Measurements from ENCODE around the gene MAP7D3. TPM values are rescaled to one million over a fixed set of nuclear protein-coding genes. Genes with fewer than 3 reads are reported as not detected.

MAP7D3 gene
- total and polyA plus RNA-seq, 7 donors: 4.6 to 14.8 (median 8.0) TPM

- peak overlapping the region; percentile 95 for H3K27ac ChIP-seq
- no peak for TF ChIP-seq CTCF (IDR thresholded peaks at IDR 0.05)
- no peaks in the 10 kb centered on the region for H3K9me3 ChIP-seq
- ATAC-seq: no peak
- H3K36me3 ChIP-seq (ENCODE audit: insufficient read depth in 1 of 2, low read depth in 1 of 2): peaks cover 2 to 64% of the 10 kb centered on the region in 2 donors
- intact Hi-C loops (cut with DNase I): no loop called here
- H3K4me3 ChIP-seq: peak overlapping the region; percentile 74
- DNase-seq: no peak
- H3K27me3 ChIP-seq (ENCODE audit: insufficient read depth in 3 of 3, low read length in 2 of 3): no peaks in the 10 kb centered on the region
- peaks cover 12% of the 10 kb centered on the region for H3K4me1 ChIP-seq
These were observed 47.8 kb downstream of the MAP7D3 start for GRCh38 chrX:136203438-136203837.

DNA sequence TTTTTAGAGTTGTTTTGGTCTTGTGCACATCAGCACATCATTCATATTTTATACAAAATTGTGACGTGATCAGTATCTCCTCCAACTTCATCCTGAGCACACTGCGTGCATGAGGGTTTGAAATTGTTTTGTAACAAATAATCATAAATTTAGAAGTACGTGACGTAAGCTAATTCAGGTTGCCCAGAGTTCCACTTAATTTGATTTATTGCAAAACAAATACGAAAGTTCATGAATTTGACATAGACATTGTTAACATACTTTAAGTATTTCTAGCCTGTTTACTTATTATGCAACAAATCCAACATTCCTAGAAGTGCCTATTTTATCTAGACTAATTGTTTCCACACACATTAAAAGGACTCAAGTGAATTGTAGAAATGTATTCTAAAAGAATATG, 48.3 kb downstream of the MAP7D3 start:
- H3K4me3 ChIP-seq: peak overlapping the region; percentile 74
- H3K36me3 ChIP-seq (ENCODE audit: insufficient read depth in 1 of 2, low read depth in 1 of 2): peaks cover under 1 to 64% of the 10 kb centered on the region in 2 donors
- peak overlapping the region; percentile 95 for H3K27ac ChIP-seq
- no peak for DNase-seq
- ATAC-seq: no peak
- no peaks in the 10 kb centered on the region for H3K27me3 ChIP-seq (ENCODE audit: insufficient read depth in 3 of 3, low read length in 2 of 3)
- H3K4me1 ChIP-seq: peaks cover 12% of the 10 kb centered on the region
- WGBS, 3 donors: 17 to 32% (median 31%) methylated on average over 5 of the region's 5 CpGs
- intact Hi-C loops (cut with DNase I): no loop called here
- TF ChIP-seq CTCF (IDR thresholded peaks at IDR 0.05): no peak
- H3K9me3 ChIP-seq: no peaks in the 10 kb centered on the region

DNA sequence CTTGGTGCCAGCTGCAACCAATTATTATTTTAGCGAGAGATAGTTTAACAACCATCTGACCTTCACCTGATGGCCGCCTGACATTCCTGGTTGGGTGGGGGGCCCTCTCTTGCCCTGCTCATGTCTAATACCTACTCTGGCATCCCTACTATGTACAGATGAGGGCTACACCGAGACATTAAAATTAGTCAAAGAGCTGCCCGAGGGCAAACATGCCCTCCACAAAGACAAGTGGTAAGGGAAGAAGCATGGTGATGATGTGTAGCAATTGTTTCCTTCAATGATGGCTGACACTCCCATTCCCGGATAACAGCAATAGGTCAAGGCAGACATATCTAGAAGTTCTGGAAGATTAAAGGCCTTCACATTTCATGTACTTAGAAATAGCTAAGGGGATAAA, 49.6 kb downstream of the MAP7D3 start:
- intact Hi-C loops (cut with DNase I): no loop called here
- peaks cover 12% of the 10 kb centered on the region for H3K4me1 ChIP-seq
- WGBS, 3 donors: 35 to 41% (median 38%) methylated on average over 5 of the region's 5 CpGs

DNA sequence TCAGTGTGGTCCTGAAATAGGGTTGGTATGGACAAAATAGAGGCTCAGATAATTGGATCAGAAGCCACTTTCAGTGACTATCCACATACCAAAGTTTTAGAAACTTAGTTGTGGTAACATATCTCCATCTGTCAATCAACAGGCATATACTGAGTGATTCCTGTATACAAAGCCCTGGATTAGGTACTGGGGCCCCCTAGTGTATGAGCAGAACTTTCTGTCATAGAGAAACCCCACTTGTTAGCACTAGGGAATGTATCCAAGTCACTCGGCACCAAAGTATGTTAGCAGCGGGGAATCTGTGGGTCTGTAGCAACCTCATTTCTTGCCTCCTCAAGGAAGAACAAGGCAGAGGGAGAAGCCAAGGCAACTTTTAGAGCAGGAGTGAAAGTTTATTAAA, 50.7 kb downstream of the MAP7D3 start:
- peak overlapping the region; percentile 74 for H3K4me3 ChIP-seq
- peaks cover 10% of the 10 kb centered on the region for H3K4me1 ChIP-seq
- no peaks in the 10 kb centered on the region for H3K9me3 ChIP-seq
- peak overlapping the region; percentile 95 for H3K27ac ChIP-seq
- peaks cover 0 to 46% of the 10 kb centered on the region in 2 donors for H3K36me3 ChIP-seq (ENCODE audit: insufficient read depth in 1 of 2, low read depth in 1 of 2)
- peak; percentile 33 for TF ChIP-seq CTCF (IDR thresholded peaks at IDR 0.05)
- ATAC-seq (peak; percentile 27 to 41 (median 34)), DNase-seq (no peak)
- no peaks in the 10 kb centered on the region for H3K27me3 ChIP-seq (ENCODE audit: insufficient read depth in 3 of 3, low read length in 2 of 3)
- 11 to 31% (median 12%) methylated on average over 2 of the region's 2 CpGs for WGBS, 3 donors
- intact Hi-C loops (cut with DNase I): no loop called here

More for the DNA sequence above, 49.6 kb downstream of the MAP7D3 start:
- DNase-seq (no peak), ATAC-seq (peak in 1 of 4 donors; percentile 4)
- Histone ChIP-seq H3K27ac (peak overlapping the region; percentile 95), H3K36me3 (ENCODE audit: insufficient read depth in 1 of 2, low read depth in 1 of 2) (peaks cover 0 to 58% of the 10 kb centered on the region in 2 donors), H3K9me3 (no peaks in the 10 kb centered on the region), H3K27me3 (ENCODE audit: insufficient read depth in 3 of 3, low read length in 2 of 3) (no peaks in the 10 kb centered on the region), H3K4me3 (peak overlapping the region; percentile 74)
- TF ChIP-seq CTCF (IDR thresholded peaks at IDR 0.05): no peak

DNA sequence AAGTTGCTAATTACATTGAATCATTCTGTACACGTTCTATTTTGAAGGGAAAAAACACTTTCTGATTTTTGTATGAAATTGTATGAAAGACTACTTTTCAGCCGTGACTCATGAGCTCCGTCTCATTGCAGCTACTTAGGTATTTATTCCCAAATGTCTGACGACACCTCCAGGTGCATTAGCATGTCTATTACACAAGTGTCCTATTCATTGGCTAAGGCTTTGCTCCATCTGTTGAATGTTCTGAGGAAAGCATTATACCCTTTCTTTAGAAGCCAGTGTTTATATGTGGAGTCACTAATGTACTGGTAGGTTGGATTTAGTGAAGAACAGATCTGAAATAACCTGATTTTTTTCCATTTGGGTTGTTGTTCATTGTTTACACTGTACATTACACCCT, 51.8 kb downstream of the MAP7D3 start:
- intact Hi-C loops (cut with DNase I): no loop called here
- Histone ChIP-seq H3K27me3 (ENCODE audit: insufficient read depth in 3 of 3, low read length in 2 of 3) (no peaks in the 10 kb centered on the region), H3K4me3 (peak overlapping the region; percentile 74), H3K27ac (peak overlapping the region; percentile 95), H3K36me3 (ENCODE audit: insufficient read depth in 1 of 2, low read depth in 1 of 2) (peaks cover 0 to 44% of the 10 kb centered on the region in 2 donors), H3K4me1 (peaks cover 15% of the 10 kb centered on the region), H3K9me3 (no peaks in the 10 kb centered on the region)
- DNase-seq (no peak), ATAC-seq (peak in 2 of 4 donors; percentile 33 to 36)
- no peak for TF ChIP-seq CTCF (IDR thresholded peaks at IDR 0.05)
- WGBS, 3 donors: 14 to 48% (median 39%) methylated on average over 4 of the region's 4 CpGs
